GM19395 (cell line): ENCODE measurements around the gene CD7.

Source experiments
- ATAC-seq: cut with Tn5 transposase; IDR thresholded peaks from one replicate; pipeline ENCODE4 v1.9.1; 2021; ENCODE audit warnings: mild to moderate bottlenecking, moderate library complexity; ENCODE audit not compliant: unreplicated experiment

CD7 gene

DNA sequence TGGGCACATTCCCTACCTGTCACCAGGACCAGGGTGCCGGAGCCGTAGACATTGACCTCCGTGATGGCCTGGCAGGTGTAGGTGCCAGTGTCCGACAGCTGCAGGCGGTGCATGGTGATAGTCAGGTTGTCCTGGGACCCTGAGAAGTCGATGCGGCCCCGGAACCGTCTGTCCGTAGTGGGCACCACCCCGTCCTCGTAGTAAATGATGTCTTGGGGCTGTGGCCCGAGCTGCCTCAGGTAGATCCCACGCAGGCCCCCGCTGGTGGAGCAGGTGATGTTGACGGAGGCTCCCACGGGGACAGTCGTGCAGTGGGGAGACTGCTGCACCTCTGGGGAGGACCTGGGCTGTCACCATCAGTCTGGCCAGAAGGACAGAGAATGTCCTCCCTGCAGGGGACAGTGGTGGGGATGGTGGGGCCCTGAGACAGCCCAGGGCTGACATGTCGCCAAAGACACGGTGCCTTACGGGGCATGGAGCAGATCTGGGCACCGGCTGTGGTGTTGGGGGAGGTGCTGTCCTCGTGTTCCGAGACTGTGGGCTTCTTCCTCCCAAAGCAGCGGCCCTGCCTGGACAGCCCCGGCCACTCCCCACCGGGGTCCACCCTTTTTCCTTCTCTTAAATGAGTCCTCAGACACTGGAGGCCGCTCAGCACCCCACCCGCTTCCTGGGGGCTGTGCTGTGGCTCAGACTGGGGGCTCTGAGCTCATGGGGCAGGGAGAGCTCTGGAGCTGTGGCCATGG, 586 bp downstream of the CD7 start:
- ATAC-seq, result no peak

DNA sequence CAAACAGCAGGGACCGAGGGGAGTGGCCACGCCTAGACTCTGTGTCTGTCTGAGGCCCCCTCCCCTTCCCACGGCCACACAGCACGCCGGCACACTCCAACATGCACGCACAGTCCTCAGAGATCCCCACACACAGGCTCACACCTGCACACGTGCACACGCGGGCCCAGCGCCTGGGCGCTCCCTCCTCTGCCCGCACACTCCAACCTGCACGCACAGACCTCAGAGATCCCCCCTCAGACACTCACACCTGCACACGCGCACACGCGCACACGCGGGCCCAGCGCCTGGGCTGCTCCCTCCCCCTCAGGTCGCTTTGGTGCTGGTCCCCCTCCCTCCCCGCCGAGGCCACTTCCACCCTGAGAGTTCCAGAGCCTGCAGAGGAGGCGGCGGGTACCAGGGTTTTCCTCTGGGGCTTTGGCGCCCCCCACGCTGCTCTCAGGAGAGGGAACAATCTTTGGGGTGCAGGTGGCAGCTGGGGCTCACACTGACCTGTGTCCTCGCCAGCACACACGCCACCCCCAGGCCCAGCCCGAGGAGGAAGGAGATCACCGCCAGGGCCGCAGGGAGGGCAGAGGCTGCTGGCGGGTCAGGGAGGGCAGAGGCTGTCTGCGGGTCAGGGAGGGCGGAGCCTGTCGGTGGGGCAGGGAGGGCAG, 1.6 kb downstream of the CD7 start:
- ATAC-seq, result no peak

DNA sequence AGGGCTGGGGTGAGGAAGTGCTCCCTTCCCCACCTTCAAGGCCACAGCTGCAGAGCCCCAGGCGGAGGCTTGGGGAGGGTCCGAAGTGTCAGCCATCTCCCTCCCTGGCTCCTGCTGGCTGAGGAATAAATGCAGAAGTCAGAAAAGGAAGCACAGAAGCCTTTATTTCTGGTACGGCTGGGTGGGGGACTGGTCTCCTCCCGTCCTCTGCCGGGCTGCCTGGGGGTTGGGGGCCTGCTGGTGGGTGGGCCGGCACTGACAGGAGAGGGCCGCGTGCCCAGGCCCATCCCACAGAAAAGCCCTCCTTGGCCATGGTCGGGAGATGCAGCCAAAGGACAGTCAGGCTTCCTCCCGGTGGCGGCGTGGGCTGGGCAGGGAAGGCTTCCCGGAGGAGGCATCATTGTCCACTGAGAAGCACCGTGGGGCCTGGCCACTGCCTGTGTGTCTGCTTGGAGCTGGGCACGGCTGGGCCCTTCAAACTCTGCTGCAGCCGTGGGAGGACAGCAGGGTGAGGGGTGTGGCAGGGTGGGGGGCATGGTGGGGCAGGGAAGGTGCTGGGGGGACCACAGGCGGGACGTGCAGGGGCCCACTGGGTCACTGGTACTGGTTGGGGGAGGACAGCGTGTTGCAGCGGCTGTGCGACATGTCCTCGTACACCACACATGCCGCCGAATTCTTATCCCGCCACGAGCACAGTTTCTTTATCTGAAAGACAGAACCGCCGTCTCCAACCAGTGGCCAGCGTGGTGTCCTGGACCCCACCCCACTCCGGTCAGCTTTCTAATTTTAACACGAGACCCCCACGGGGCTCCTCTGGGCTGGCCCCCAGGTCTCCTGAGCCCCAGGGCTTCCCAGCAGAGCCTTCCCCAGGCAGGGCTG, 2.4 kb downstream of the CD7 start:
- no peak for ATAC-seq

DNA sequence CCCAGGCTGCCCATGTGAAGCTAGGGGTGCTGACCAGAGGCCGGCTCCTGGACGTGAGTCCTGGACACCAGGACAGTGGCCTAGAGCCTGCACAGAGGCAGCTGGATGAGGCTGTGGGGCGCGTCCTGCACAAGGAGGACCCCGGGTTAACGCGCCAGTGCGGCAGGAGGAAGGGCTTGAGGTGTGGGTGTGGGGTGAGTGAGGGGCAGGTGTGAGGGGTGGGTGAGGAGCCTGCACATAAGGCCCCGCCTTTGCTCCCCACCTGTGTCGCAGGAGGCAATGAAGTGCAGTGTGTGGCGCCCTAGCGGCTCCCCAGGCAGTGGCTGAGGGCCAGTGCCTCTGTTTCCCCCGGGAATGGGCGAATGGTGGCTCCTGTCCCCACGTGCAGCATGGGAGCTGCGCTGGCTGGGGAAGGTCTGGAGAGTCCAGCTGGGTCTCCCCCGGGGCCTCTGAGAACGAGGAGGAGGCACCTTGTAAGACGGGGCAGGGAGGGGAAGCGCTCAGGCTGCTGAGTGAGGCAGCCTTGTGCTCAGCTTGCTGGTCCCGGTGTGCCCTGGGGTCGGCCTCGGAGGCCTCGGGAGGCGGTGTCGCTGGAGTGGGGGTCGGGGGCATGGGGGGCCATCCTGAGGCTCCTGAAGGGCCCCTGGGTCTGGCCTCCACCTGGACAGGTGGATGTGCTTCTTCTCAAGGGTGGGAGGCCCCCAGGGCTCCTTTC, 3.2 kb downstream of the CD7 start:
- ATAC-seq, result no peak

DNA sequence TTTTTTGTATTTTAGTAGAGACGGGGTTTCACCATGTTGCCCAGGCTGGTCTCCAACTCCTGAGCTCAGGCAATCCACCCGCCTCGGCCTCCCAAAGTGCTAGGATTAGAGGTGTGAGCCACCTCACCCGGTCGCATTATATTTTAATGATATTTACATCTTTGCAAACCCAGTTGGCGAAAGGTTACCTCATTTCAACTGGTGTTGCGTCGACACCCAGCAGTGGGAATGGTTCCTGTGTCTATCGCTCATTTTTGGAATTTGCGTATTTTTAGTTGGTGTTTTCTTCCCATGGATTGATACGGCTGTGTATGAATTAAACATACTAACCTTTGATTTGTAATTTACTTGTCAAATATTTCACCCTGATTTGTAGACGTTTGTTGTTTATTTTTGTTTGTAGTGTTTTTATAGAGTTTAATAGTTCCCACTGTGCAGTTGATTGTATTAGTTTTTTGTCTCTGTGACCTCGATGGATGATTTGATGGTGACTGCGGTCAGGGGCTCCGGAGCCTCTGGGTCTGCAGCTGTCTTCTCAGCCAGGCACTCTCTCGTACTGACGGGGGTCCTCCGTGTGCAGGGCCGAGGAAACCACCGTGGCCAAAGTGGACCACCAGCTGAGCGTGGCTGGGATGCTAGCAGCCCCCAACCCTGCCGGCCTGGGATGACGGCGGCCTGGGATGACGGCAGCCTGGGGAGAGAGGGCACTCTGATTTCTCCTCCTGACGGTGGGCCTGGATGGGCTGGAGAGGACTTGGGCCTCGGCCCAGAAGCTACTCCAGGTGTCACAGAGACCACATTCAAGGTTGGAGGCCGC, 4.0 kb downstream of the CD7 start:
- ATAC-seq, result no peak

DNA sequence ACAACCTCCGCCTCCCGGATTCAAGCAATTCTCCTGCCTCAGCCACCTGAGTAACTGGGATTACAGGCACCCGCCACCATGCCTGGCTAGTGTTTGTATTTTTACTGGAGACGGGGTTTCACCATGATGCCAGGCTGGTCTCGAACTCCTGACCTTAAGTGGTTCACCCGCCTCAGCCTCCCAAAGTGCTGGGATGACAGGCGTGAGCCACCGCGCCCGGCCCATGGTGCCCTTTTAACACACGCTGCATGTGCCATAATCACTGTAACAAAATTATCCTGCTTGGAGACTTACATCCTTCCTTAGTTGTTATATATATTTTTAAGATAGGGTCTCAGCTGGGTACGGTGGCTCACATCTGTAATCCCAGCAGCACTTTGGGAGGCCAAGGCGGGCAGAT, 5.4 kb downstream of the CD7 start:
- no peak for ATAC-seq

DNA sequence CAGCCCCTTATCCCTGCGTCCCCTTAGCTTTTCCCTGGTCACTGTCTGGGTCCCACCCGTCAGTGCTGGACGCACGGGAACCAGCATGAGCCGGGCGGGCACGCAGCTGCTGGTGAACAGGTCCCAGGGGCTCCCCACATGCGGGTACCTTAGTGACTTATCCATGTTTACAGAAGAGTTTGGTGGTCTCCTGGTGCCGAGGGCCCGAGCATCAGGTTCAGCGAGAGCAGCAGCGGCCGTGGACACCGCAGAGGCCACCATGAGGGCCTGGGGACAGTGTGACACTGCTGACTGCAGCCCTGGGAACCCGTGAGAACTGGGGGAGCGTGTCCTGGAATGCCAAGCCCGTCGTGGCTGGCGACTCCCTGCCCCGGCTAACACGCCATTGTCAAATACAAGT, 6.5 kb downstream of the CD7 start:
- ATAC-seq, result no peak

DNA sequence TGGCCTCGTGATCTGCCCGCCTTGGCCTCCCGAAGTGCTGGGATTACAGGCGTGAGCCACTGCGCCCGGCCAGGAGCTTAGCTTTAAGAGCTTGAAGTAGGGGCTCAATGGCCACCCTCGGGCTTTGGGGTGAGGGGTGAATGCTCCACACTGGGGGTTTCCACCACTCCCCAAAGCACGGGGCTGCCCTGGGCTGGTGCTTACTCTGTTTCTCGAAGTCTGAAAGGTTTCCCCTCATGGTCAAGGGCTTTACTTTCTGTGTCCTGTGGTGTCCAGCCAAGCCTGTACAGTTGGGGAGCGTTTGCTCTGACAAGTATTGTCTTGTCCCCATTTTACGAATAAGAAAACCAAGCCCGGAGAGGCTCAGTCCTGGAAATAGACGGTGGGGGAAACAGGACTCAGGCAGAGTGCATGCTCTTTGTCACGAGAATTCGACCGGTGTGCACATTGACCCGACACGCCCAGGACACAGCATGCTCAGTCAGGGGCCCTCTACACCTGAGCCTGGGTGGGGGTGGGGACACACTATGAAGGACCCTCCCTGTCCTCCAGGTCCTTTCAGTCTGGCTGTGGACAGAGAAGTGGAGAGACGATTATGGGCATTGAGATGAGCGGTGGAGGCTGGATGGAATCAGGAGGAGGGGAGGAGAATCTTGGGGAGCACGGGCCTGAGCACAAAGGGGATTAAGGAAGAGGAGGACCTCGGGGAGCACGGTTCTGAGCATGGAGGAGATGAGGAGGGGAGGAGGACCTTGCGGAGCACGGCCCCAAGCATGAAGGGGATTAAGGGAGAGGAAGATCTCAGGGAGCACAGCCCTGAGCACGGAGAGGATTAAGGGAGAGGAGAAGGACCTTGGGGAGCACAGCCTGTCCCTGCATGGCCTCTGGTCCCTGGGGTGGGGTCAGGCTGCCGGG, 7.5 kb downstream of the CD7 start:
- no peak for ATAC-seq

DNA sequence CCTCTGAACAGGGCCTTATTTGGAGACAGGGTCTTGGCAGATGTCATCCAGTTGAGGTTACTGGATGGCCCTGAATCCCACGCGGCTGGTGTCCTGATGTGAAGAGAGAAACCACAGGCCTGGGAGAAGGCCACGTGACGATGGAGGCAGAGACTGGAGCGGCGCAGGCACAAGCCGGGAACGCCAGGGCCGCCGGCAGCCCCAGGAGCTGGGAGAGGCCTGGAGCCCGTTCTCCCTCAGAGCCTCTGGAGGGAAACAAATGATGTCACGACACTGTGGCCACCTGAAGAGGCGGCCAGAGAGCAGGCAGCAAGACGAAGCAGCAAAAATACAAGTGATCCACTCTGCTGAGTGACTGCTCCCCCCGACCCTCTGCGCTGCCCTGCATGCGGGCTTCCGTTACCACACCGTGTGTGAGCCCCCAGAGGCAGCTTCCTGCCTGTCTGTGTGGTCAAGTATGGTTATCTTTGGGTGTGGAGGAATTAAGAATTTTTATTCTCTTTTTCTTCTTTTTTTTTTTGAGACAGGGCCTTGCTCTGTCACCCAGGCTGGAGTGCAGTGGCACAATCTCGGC, 11.6 kb downstream of the CD7 start:
- no peak for ATAC-seq

DNA sequence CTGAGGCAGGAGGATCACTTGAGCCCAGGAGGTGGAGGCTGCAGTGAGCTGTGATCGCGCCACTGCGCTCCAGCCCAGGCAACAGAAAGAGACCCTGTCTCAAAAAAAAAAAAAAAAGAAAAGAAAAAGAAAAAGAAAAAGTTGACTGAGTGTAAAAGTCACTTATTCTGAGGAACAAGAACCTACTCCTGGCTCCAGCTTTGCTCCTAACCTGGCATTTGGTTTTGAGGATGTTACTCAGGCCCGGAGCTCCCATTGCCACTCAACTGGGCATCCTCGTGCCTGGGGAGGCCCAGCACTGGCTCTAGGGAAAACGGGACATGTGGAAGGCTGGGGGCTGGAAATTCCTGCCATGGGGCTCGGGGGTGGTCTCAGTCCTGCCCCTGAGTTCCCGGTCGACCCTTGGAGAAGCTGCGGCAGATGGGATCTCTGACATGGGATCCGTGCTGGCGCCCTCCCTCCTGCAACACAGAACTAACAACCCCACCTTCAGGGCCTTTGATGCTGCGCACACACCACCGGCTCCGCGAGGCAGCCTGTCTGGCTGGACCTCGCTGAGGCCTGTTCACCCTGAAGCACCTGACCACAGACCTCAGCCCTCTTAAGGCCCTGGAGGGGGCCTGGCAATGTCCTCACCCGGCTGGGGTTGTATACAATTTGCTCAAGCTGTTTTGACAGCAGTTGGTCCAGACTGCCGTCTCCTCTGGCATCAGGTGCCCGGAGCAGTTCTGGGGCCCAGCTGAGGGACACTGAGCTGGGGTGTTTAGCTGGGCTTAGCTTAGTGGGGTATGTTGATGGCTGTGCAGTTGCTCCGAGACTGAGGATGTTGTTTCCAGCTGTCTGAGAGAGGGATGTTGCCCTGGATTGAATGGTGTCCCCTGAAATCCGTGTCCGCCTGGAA, 12.3 kb downstream of the CD7 start:
- ATAC-seq, result no peak

DNA sequence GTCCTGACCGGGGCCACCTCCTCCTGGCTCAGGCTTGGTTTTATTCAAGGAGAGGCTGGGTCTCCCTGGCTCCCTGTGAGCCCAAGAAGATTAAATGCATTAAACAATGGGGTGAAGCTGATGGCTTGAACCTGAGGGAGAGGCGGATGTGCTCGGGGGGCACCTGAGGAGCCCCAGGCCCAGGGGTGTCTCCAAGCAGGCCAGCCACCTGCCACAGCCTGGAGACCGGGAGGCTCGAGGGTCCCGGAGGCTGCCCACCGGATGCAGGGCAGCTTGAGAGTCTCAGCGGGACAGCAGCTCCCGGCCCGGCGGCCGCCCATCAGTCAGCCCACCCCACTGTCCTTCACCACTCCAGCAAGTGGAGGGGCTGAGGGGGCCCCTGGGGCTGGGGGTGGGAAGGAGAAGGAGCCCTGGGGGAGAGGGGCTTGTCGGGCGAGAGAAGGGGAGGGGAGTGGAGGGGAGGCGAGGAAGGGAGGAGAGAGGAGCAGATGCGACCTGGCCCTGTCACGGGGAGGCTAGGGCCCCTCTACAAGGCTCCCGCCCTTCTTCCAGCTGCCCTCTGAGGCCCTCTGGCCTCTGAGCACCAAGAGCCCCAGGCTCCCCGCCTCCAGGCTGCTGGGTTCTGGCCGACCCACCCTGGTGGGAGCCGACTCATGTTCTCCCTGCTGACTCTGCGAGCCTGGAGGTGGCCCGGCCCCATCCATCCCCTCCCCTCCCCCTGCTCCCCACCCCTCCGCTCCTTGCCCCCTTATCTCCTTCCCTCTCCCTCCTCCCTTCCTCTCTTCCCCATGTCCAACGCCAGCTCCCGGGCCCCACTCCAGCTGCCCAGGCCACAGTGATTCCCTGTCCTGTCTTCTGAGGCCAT, 13.2 kb downstream of the CD7 start:
- no peak for ATAC-seq

DNA sequence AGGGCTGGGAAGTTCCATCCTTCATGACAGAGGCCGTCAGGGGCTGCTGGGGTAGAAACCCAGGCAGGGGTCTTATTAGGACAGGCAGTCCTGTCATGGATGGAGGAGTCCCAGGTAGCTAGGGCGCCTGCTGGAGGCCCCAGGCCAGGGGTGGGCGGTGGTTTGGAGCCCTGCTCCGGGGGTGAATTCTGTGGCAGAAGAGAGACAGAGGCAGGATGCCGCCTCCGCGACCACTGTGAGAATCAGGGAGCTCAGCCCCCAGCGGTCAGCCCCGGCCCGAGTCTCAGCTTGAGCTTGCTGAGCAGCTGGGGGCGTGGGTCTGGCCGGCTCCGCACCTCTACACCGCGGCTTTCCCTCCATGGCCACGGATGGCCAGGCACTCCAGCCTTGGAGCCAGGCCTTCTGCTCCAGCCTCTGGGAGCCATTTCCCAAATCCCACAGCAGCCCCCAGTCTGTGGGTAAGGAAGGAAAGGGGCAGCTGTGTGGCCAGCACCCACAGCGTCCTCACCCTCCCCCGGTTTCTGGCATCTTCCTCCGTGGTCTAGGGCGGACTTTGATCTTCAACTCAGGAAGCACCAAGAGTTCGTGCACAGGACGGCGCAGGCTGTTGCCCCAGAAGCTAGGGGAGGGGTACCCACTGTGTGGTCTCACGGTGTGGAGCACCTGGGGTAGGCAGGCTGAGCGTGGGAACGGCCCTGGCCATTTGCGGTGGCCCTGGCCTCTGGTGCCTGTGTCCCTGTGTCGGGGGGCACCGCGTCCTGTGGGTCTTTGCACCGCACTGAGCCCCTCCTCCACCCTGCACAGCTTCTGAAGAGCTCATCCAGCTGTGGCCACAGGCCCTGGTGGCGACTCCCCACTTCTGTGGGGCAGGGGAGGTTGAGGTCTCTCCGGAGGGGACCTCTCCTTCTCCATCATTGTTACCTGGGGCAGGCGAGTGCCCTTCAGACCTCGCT, 14.1 kb downstream of the CD7 start:
- no peak for ATAC-seq

DNA sequence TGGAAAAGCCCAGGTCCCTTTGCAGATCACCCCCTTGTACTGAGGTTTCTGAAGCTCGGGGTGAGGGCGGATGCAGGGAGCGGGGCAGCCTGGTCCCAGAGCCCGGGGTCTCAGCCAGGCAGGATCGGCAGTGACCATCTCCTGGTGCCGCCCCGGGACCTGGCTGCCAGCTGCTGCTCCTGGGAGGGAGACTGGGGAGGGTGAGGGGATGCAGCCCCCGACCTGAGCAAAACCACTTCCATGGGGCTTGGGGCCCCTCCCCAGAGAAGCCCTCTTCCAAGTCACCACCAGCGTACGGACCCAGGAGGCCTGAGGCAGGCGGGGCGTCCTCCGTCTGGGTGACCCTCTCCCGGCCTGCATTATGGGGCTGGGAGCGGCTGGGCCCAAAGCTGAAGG, 14.8 kb downstream of the CD7 start:
- no peak for ATAC-seq

DNA sequence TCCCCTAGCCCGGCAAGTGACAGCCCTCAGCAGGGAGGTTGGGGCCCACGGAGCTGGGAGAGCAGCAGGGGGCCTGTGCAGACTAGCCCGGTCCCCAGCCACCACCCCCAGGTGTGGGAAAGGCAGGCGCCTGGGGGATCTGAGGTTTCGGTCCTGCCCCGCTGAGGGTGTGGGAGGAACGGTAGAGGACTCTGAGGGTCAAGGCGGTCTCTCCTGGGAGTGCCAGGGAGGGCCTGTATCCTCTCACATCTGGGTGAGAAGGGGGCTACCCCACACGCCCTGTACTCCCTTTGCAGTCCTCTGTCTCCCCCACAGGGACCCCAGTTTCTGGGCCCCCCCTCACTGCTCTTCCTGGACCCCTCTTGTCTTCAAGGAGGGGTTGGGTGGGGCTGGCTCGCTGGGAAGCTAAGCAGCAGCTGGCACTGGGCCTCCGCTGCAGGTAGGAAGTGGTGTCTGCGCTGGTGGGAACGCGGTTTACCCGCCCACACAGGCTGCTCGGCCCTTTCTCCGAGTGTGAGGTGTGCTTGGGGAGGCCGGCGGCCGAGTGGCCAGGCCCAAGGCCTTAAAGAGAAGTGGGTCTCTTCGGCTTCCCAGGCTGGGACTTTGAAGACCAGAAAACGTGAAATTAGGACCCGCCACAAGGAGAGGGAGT, 15.4 kb downstream of the CD7 start:
- ATAC-seq, result no peak

DNA sequence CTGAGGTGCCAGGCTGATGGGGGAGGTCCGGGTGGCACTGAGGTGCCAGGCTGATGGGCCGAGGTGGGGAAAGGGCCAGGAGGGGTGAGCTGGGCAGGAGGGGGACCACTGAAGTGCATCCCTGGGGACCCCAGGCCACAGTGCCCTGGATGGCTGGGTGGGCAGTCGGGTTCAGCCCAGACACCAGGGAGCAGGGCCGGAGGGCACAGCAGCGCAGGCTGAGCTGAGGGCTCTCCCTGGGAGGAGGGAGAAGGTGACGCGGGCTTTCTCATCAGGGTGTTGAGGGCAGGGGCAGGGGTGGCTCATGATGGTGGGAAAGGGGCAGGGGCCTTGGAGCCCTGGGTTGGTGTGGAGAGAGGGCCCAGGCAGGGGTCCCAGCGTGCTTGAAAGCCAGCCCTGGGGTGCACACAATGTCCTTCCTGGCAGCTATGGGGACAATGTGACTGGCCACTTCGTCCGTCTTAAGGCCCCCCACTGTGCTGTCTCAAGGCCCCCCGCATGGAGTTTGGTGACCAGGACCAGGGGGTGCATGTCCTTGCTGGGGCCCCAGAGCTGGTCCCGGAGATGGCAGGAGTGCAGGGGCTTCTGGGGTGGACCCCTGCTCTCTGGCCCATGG, 16.0 kb downstream of the CD7 start:
- no peak for ATAC-seq
